A549 (cell line): ENCODE data around the gene ZBTB4. TPM values are rescaled to one million over a fixed set of nuclear protein-coding genes. Genes with fewer than 3 reads are reported as not detected.

Experiments
- ATAC-seq, 2 experiments: fragments of 200-7000 bp in 1 of 2; fragments of >200 bp in 1 of 2; cut with Nextera tagmentation in 1 of 2; cut with Tn5 transposase in 1 of 2; 3 replicates each; pipeline versions ENCODE4 v1.8.0 to v1.9.1; 2018 to 2020; ENCODE audit warnings: mild to moderate bottlenecking in 1 of 2, moderate library complexity in 1 of 2
- CTCF ChIA-PET: fragments of 300-600 bp; sonication (Branson Sonifier 250); formaldehyde crosslinking; extraction: SDS; loops from one replicate; lab custom pipeline; 2021; ENCODE audit warnings: antibody characterized with exemption, inconsistent platforms; lab: Yijun Ruan, JAX
- POLR2A ChIA-PET: fragments of 350-600 bp; formaldehyde crosslinking; extraction: SDS; loops from one replicate; lab custom pipeline; 2021; ENCODE audit warnings: antibody characterized with exemption, inconsistent platforms; lab: Yijun Ruan, JAX
- DNase-seq, 2 experiments: peaks; one replicate each; pipeline versions ENCODE4 v3.0.0 to v3.0.0-alpha.2; 2011 to 2016; ENCODE audit warnings: low read depth in 1 of 2, low spot score in 1 of 2
- FAIRE-seq: peaks from 2 replicates; lab custom pipeline; 2011; peaks lifted over from hg19 to GRCh38; lab: Jason Lieb, UNC
- H3K27ac ChIP-seq, 2 experiments: fragments of >200 bp; sonication (Bioruptor Twin); formaldehyde crosslinking; 3 replicates each; pipeline ENCODE4 v1.5.1; 2016 to 2017
- H3K4me1 ChIP-seq: fragments of >200 bp; sonication (Bioruptor Twin); formaldehyde crosslinking; 3 replicates; pipeline ENCODE4 v1.6.1; 2016
- H3K4me2 ChIP-seq: fragments of >200 bp; sonication (Bioruptor Twin); formaldehyde crosslinking; 3 replicates; pipeline ENCODE4 v1.6.1; 2016
- H3K4me3 ChIP-seq: fragments of >200 bp; sonication (Bioruptor Twin); formaldehyde crosslinking; 3 replicates; pipeline ENCODE4 v1.5.1; 2016
- H3K9me3 ChIP-seq: fragments of >200 bp; sonication (Bioruptor Twin); formaldehyde crosslinking; 3 replicates; pipeline ENCODE4 v1.6.1; 2016
- ATOH8 ChIP-seq: fragments of 250-450 bp; sonication (Bioruptor Pico); IDR thresholded peaks from 2 replicates; pipeline ENCODE4 v1.5.0; 2020; ENCODE audit warnings: low read depth, mild to moderate bottlenecking, moderate library complexity
- CBX2 ChIP-seq: fragments of 200-600 bp; sonication (generic); IDR thresholded peaks from 2 replicates; pipeline ENCODE4 v1.6.1; 2016; ENCODE audit warnings: low read depth, mild to moderate bottlenecking, borderline replicate concordance
- CBX8 ChIP-seq: fragments of 200-600 bp; sonication (generic); IDR thresholded peaks from 2 replicates; pipeline ENCODE4 v1.6.1; 2016
- CEBPB ChIP-seq, 2 experiments: fragments of >200 bp in 1 of 2; sonication (Bioruptor Twin) in 1 of 2; formaldehyde crosslinking in 1 of 2; IDR thresholded peaks; 2 replicates each; pipeline ENCODE4 v1.6.1; 2012 to 2016
- CHD4 ChIP-seq: fragments of 200-600 bp; sonication (generic); IDR thresholded peaks from 2 replicates; pipeline ENCODE4 v1.6.1; 2016; ENCODE audit warnings: antibody characterized with exemption, mild to moderate bottlenecking, borderline replicate concordance
- FOSL2 ChIP-seq, 2 experiments: fragments of 450-650 bp in 1 of 2; fragments of >200 bp in 1 of 2; sonication (Bioruptor Twin) in 1 of 2; formaldehyde crosslinking; IDR thresholded peaks; 2 replicates each; pipeline versions ENCODE4 v1.5.0 to v1.6.1; 2016 to 2020; ENCODE audit warnings: mild to moderate bottlenecking in 1 of 2, moderate library complexity in 1 of 2
- FOXS1 ChIP-seq: fragments of 250-450 bp; sonication (Bioruptor Pico); IDR thresholded peaks from 2 replicates; pipeline ENCODE4 v1.5.0; 2020; ENCODE audit warnings: mild to moderate bottlenecking, moderate library complexity
- HDAC2 ChIP-seq: fragments of 200-600 bp; sonication (generic); IDR thresholded peaks from 2 replicates; pipeline ENCODE4 v1.6.1; 2016
- HOXA7 ChIP-seq: fragments of 250-450 bp; sonication (Bioruptor Pico); IDR thresholded peaks from 2 replicates; pipeline ENCODE4 v1.5.0; 2020; ENCODE audit warnings: mild to moderate bottlenecking, moderate library complexity
- HOXB13 ChIP-seq: fragments of 250-450 bp; sonication (Bioruptor Pico); IDR thresholded peaks from 2 replicates; pipeline ENCODE4 v1.5.0; 2020; ENCODE audit warnings: low read depth, mild to moderate bottlenecking, moderate library complexity
- KDM1A ChIP-seq: fragments of 200-600 bp; sonication (generic); IDR thresholded peaks from 2 replicates; pipeline ENCODE4 v1.6.1; 2016; ENCODE audit warnings: low read depth, mild to moderate bottlenecking
- MAFK ChIP-seq: fragments of 450-650 bp; IDR thresholded peaks from 2 replicates; pipeline ENCODE4 v1.6.1; 2014; ENCODE audit not compliant: partially characterized antibody
- MAX ChIP-seq: IDR thresholded peaks from 2 replicates; pipeline ENCODE4 v1.6.1; 2012
- NFE2L2 ChIP-seq: fragments of 150-350 bp; conservative IDR thresholded peaks from 2 replicates; pipeline ENCODE4 v1.6.1; 2014; ENCODE audit warnings: low read length
- NPAS2 ChIP-seq: fragments of 250-450 bp; sonication (Bioruptor Pico); IDR thresholded peaks from 2 replicates; pipeline ENCODE4 v1.8.0; 2022; ENCODE audit warnings: mild to moderate bottlenecking, moderate library complexity, borderline replicate concordance
- PHF8 ChIP-seq: fragments of 200-600 bp; sonication (generic); IDR thresholded peaks from 2 replicates; pipeline ENCODE4 v1.6.1; 2016; ENCODE audit warnings: low read depth, mild to moderate bottlenecking, antibody characterized with exemption, moderate library complexity, borderline replicate concordance
- RAD21 ChIP-seq, 2 experiments: fragments of >200 bp in 1 of 2; sonication (Bioruptor Twin) in 1 of 2; formaldehyde crosslinking in 1 of 2; IDR thresholded peaks in 1 of 2; conservative IDR thresholded peaks in 1 of 2; 2 replicates in 1 of 2; 3 replicates in 1 of 2; pipeline ENCODE4 v1.6.1; 2012 to 2018; ENCODE audit warnings: inconsistent platforms in 1 of 2
- RCOR1 ChIP-seq: fragments of 150-350 bp; IDR thresholded peaks from 2 replicates; pipeline ENCODE4 v1.6.1; 2014; ENCODE audit warnings: antibody characterized with exemption, low read length, low read depth
- RFX5 ChIP-seq: fragments of 450-650 bp; IDR thresholded peaks from 2 replicates; pipeline ENCODE4 v1.7.1; 2014; ENCODE audit warnings: antibody characterized with exemption, mild to moderate bottlenecking, moderate library complexity
- SMC3 ChIP-seq: fragments of >200 bp; sonication (Bioruptor Twin); formaldehyde crosslinking; IDR thresholded peaks from 3 replicates; pipeline ENCODE4 v1.6.1; 2018; ENCODE audit warnings: inconsistent platforms
- TFCP2L1 ChIP-seq: fragments of 250-450 bp; sonication (Bioruptor Pico); IDR thresholded peaks from 2 replicates; pipeline ENCODE4 v1.5.0; 2021; ENCODE audit warnings: mild to moderate bottlenecking
- ZC3H11A ChIP-seq: fragments of 450-650 bp; IDR thresholded peaks from 2 replicates; pipeline ENCODE4 v1.6.1; 2014; ENCODE audit warnings: antibody characterized with exemption, mild to moderate bottlenecking
- ZNF302 ChIP-seq: fragments of 250-450 bp; sonication (Bioruptor Pico); IDR thresholded peaks from 2 replicates; pipeline ENCODE4 v1.9.0; 2021; ENCODE audit warnings: inconsistent platforms, mild to moderate bottlenecking, moderate library complexity
- WGBS: methylation state at CpG from one replicate; pipeline ENCODE4 v1.1.6; 2017; ENCODE audit errors: missing lambda C conversion rate; 5-methylcytosine and 5-hydroxymethylcytosine counted together
- polyA plus RNA-seq, 4 experiments: library from polyadenylated mRNA; depleted of rRNA in 3 of 4; stranded (reverse); fragments of >200 nt; fragmentation: RNase III in 1 of 4; extraction: RNeasy Plus Mini Kit Qiagen cat#74134 plus additional on column Dnase treatment in 1 of 4; gene quantifications; 2 replicates in 3 of 4; 3 replicates in 1 of 4; pipeline ENCODE4 v1.2.3, GENCODE V29; 2011 to 2017
- TF ChIP-seq, protein P1 (sequence below): fragments of 150-350 bp; IDR thresholded peaks from 2 replicates; pipeline ENCODE4 v1.6.1; 2014; ENCODE audit warnings: low read depth, mild to moderate bottlenecking, low read length
- TF ChIP-seq, protein P2 (sequence below): IDR thresholded peaks from 2 replicates; pipeline ENCODE4 v1.6.1; 2012; ENCODE audit warnings: low read depth, borderline replicate concordance
- TF ChIP-seq, protein P3 (sequence below): fragments of >200 bp; sonication (Bioruptor Twin); formaldehyde crosslinking; IDR thresholded peaks from 2 replicates; pipeline ENCODE4 v1.6.1; 2016
- TF ChIP-seq, protein P4 (sequence below): fragments of >200 bp; sonication (Bioruptor Twin); formaldehyde crosslinking; IDR thresholded peaks from 3 replicates; pipeline ENCODE4 v1.5.1; 2016

ZBTB4 gene
- polyA plus RNA-seq, 2 of the 4 experiments (the other 2 are of a cell fraction), result 14.4 to 28.2 TPM

DNA sequence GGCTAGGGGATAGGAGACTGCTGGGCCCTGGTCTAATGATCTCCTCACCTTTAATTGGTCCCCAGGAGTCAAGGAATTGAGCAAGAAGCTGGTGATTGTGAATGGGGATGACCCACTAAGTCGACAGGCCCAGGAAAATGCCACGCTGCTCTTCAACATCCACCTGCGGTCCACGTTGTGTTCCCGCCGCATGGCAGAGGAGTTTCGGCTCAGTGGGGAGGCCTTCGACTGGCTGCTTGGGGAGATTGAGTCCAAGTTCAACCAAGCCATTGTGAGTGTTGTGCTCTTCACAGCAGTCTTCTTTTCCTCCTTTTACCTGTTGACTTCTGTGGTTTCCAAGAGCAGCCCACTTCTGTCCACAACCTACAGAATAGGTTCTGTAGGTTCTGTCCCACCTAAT is 24.1 kb upstream of the ZBTB4 start:
- DNase-seq (no peak), FAIRE-seq (no peak), ATAC-seq (no peak)
- Histone ChIP-seq H3K27ac (no peak overlapping the region), H3K4me3 (no peak overlapping the region), H3K4me2 (no peak overlapping the region), H3K9me3 (no peaks in the 10 kb centered on the region), H3K4me1 (no peaks in the 10 kb centered on the region)
- ChIA-PET CTCF (interaction anchor here (0.7 to 7.4 kb wide), 9 partner anchors 9 to 159 kb away, joined by 3 to 72 read pairs (median 4); partner anchors contain the start of genes SENP3, TMEM95 and TNFSF13), POLR2A (interaction anchor here (1.0 kb wide), 1 partner anchor 20 kb away, joined by 3 read pairs; the partner anchor contains the start of gene POLR2A)
- TF ChIP-seq ZC3H11A, result no peak
- TF ChIP-seq NFE2L2, result no peak
- TF ChIP-seq CBX8, result no peak
- TF ChIP-seq CEBPB (IDR thresholded peaks at IDR 0.05), result no peak
- TF ChIP-seq FOSL2 (IDR thresholded peaks at IDR 0.05), result no peak
- TF ChIP-seq FOSL2 (CRISPR knock-in tag; IDR thresholded peaks at IDR 0.05), result no peak
- no peak for TF ChIP-seq HDAC2
- no peak for TF ChIP-seq CBX2
- TF ChIP-seq PHF8, result no peak
- TF ChIP-seq TFCP2L1 (CRISPR knock-in tag), result no peak
- TF ChIP-seq, protein P1, sequence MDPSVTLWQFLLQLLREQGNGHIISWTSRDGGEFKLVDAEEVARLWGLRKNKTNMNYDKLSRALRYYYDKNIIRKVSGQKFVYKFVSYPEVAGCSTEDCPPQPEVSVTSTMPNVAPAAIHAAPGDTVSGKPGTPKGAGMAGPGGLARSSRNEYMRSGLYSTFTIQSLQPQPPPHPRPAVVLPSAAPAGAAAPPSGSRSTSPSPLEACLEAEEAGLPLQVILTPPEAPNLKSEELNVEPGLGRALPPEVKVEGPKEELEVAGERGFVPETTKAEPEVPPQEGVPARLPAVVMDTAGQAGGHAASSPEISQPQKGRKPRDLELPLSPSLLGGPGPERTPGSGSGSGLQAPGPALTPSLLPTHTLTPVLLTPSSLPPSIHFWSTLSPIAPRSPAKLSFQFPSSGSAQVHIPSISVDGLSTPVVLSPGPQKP, result no peak
- TF ChIP-seq MAFK, result no peak
- TF ChIP-seq, protein P2, sequence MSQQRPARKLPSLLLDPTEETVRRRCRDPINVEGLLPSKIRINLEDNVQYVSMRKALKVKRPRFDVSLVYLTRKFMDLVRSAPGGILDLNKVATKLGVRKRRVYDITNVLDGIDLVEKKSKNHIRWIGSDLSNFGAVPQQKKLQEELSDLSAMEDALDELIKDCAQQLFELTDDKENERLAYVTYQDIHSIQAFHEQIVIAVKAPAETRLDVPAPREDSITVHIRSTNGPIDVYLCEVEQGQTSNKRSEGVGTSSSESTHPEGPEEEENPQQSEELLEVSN, result no peak
- no peak for TF ChIP-seq NPAS2 (CRISPR knock-in tag)
- no peak for TF ChIP-seq CHD4
- no peak for TF ChIP-seq FOXS1 (CRISPR knock-in tag)
- TF ChIP-seq, protein P3, sequence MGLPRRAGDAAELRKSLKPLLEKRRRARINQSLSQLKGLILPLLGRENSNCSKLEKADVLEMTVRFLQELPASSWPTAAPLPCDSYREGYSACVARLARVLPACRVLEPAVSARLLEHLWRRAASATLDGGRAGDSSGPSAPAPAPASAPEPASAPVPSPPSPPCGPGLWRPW, result no peak
- WGBS, result 92% methylated on average over 8 of the region's 8 CpGs

GRCh38 chr17:7502987-7503386 is 23.6 kb upstream of the ZBTB4 start:
- POLR2A ChIA-PET, result interaction anchor here (1.0 kb wide), 1 partner anchor 19 kb away, joined by 3 read pairs; the partner anchor contains the start of gene POLR2A
- no peak for FAIRE-seq
- peak; percentile 62 to 72 for ATAC-seq
- Histone ChIP-seq H3K4me1 (no peaks in the 10 kb centered on the region), H3K27ac (no peak overlapping the region), H3K4me3 (no peak overlapping the region), H3K4me2 (no peak overlapping the region), H3K9me3 (no peaks in the 10 kb centered on the region)
- CTCF ChIA-PET, result interaction anchor here (0.9 to 7.4 kb wide), 11 partner anchors 10 to 222 kb away, joined by 3 to 72 read pairs (median 4); partner anchors contain the start of genes SENP3, SLC2A4 and TMEM95
- 94% methylated on average over 14 of the region's 14 CpGs for WGBS
- peak in 1 of 2 experiments; percentile 37 for DNase-seq
- TF ChIP-seq HOXB13 (CRISPR knock-in tag), result no peak
- no peak for TF ChIP-seq ATOH8 (CRISPR knock-in tag)
- TF ChIP-seq RAD21 (conservative IDR thresholded peaks at IDR 0.05 in 1 of 2, IDR thresholded peaks at IDR 0.05 in 1 of 2), result peak; percentile 34 to 54; a peak in 4 of 5 replicates
- TF ChIP-seq CHD4, result no peak
- no peak for TF ChIP-seq ZNF302 (CRISPR knock-in tag)
- no peak for TF ChIP-seq ZC3H11A
- TF ChIP-seq RFX5, result no peak
- TF ChIP-seq PHF8, result no peak
- TF ChIP-seq KDM1A, result no peak
- TF ChIP-seq MAX, result no peak
- TF ChIP-seq, protein P4, sequence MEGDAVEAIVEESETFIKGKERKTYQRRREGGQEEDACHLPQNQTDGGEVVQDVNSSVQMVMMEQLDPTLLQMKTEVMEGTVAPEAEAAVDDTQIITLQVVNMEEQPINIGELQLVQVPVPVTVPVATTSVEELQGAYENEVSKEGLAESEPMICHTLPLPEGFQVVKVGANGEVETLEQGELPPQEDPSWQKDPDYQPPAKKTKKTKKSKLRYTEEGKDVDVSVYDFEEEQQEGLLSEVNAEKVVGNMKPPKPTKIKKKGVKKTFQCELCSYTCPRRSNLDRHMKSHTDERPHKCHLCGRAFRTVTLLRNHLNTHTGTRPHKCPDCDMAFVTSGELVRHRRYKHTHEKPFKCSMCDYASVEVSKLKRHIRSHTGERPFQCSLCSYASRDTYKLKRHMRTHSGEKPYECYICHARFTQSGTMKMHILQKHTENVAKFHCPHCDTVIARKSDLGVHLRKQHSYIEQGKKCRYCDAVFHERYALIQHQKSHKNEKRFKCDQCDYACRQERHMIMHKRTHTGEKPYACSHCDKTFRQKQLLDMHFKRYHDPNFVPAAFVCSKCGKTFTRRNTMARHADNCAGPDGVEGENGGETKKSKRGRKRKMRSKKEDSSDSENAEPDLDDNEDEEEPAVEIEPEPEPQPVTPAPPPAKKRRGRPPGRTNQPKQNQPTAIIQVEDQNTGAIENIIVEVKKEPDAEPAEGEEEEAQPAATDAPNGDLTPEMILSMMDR, result peak; percentile 31; the same call in 2 of the 3 replicates
- TF ChIP-seq, protein P3, result no peak
- TF ChIP-seq HOXA7 (CRISPR knock-in tag), result no peak
- no peak for TF ChIP-seq RCOR1
- 0 out of 3 replicates have a peak, but pooled peaks have one; percentile 28 for TF ChIP-seq SMC3
